OCI-LY1 (cell line): Measurements from ENCODE around the gene HIPK1.

Experiments used
- H2AFZ ChIP-seq: fragments of 200-600 bp; sonication (generic), shearing (Covaris generic); 2 replicates; pipeline ENCODE4 v1.6.0; 2014; ENCODE audit warnings: antibody characterized with exemption, mild to moderate bottlenecking, low read length
- H3F3A ChIP-seq: fragments of 200-600 bp; sonication (generic), shearing (Covaris generic); 2 replicates; pipeline ENCODE4 v1.6.0; 2014; ENCODE audit warnings: mild to moderate bottlenecking, antibody characterized with exemption, low read length, moderate library complexity; ENCODE audit not compliant: insufficient read depth
- H3K27ac ChIP-seq: fragments of 200-600 bp; sonication (generic); 2 replicates; pipeline ENCODE4 v1.5.1; 2014; ENCODE audit warnings: low read length, mixed run types, mild to moderate bottlenecking, low read depth; ENCODE audit not compliant: poor library complexity, severe bottlenecking
- H3K27me3 ChIP-seq: fragments of 200-600 bp; sonication (generic); 2 replicates; pipeline ENCODE4 v1.6.0; 2014; ENCODE audit warnings: antibody characterized with exemption, mild to moderate bottlenecking, low read length, moderate library complexity; ENCODE audit not compliant: insufficient read depth
- H3K36me3 ChIP-seq: fragments of 200-600 bp; sonication (generic); 2 replicates; pipeline ENCODE4 v1.6.1; 2014; ENCODE audit warnings: mild to moderate bottlenecking, antibody characterized with exemption, low read length, moderate library complexity, mixed read lengths; ENCODE audit not compliant: insufficient read depth
- H3K4me1 ChIP-seq: fragments of 200-600 bp; sonication (generic); 2 replicates; pipeline ENCODE4 v1.5.1; 2014; ENCODE audit warnings: mild to moderate bottlenecking, low read length, moderate library complexity; ENCODE audit not compliant: insufficient read depth, severe bottlenecking
- H3K4me2 ChIP-seq: fragments of 200-600 bp; sonication (generic), shearing (Covaris generic); 2 replicates; pipeline ENCODE4 v1.6.1; 2014; ENCODE audit warnings: low read length
- H3K4me3 ChIP-seq: fragments of 200-600 bp; sonication (generic); 2 replicates; pipeline ENCODE4 v1.5.1; 2014; ENCODE audit warnings: low read length, low read depth, mild to moderate bottlenecking, mixed read lengths; ENCODE audit not compliant: poor library complexity, severe bottlenecking
- H3K79me2 ChIP-seq: fragments of 200-600 bp; shearing (Covaris generic); 2 replicates; pipeline ENCODE4 v1.6.1; 2016; ENCODE audit warnings: mixed run types, low read length, mixed read lengths; ENCODE audit not compliant: insufficient read depth
- H3K9ac ChIP-seq: fragments of 200-600 bp; sonication (generic), shearing (Covaris generic); 2 replicates; pipeline ENCODE4 v1.6.1; 2014; ENCODE audit warnings: mild to moderate bottlenecking, low read length, mixed read lengths
- H3K9me2 ChIP-seq: fragments of 200-600 bp; sonication (generic), shearing (Covaris generic); 2 replicates; pipeline ENCODE4 v1.6.1; 2014; ENCODE audit warnings: low read depth, mild to moderate bottlenecking, low read length, mixed read lengths
- H3K9me3 ChIP-seq: fragments of 200-600 bp; shearing (Covaris generic); 2 replicates; pipeline ENCODE4 v1.6.1; 2014; ENCODE audit warnings: low read length, mixed read lengths
- H4K20me1 ChIP-seq: fragments of 200-600 bp; sonication (generic), shearing (Covaris generic); 2 replicates; pipeline ENCODE4 v1.6.0; 2016; ENCODE audit warnings: mild to moderate bottlenecking, low read length; ENCODE audit not compliant: insufficient read depth
- CTCF ChIP-seq: fragments of 200-600 bp; sonication (generic), shearing (Covaris generic); IDR thresholded peaks from 2 replicates; pipeline ENCODE4 v1.5.1; 2017; ENCODE audit warnings: mild to moderate bottlenecking, antibody characterized with exemption, low read length, moderate library complexity, mixed read lengths
- EZH2 ChIP-seq: fragments of 200-600 bp; sonication (generic), shearing (Covaris generic); IDR thresholded peaks from 2 replicates; pipeline ENCODE4 v1.8.0; 2017; ENCODE audit warnings: borderline replicate concordance, mixed run types, mild to moderate bottlenecking, antibody characterized with exemption, low read length, moderate library complexity, mixed read lengths

The HIPK1 gene

GRCh38 chr1:113930499-113931161 is 1.5 kb downstream of the HIPK1 start:
- TF ChIP-seq CTCF, result no peak
- TF ChIP-seq EZH2, result no peak
- peaks cover 57% of the 10 kb centered on the region for H3K4me1 ChIP-seq
- H3K36me3 ChIP-seq, result peaks cover 5% of the 10 kb centered on the region; the same call in 1 of the 2 replicates
- no peaks in the 10 kb centered on the region for H3F3A ChIP-seq
- H3K4me3 ChIP-seq, result peak overlapping the region; percentile 99
- peak overlapping the region; percentile 92 for H3K9ac ChIP-seq
- no peak overlapping the region for H2AFZ ChIP-seq
- no peaks in the 10 kb centered on the region for H4K20me1 ChIP-seq
- H3K27me3 ChIP-seq, result no peaks in the 10 kb centered on the region
- peak overlapping the region; percentile 98 for H3K4me2 ChIP-seq
- H3K79me2 ChIP-seq, result peaks cover 56% of the 10 kb centered on the region
- H3K9me2 ChIP-seq, result no peaks in the 10 kb centered on the region
- no peaks in the 10 kb centered on the region for H3K9me3 ChIP-seq
- peak overlapping the region; percentile 88 for H3K27ac ChIP-seq

DNA sequence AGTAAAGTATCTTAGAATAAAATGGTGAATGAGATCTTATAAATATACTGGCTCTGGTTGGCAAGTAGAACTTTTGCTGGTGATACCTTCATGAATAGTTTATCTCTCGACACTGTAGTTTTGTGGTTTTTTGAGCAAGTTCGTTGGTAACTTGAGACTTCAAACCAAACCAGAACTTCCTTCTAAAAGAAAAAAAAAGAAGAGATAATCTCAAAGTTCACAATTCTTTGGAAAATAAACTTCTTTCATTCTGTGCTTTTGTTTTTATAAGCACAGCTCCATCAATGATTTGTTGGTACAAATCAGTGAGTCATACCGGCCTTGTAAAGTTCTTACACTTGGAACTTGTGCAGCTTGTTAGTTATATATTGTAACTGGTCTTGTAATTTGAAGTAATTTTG is 2.3 kb downstream of the HIPK1 start:
- Histone ChIP-seq H3K36me3 (peaks cover 5% of the 10 kb centered on the region; the same call in 1 of the 2 replicates), H3K79me2 (peaks cover 64% of the 10 kb centered on the region), H2AFZ (no peak overlapping the region), H3K9me2 (no peaks in the 10 kb centered on the region), H3K4me1 (peaks cover 65% of the 10 kb centered on the region), H3K27ac (peak overlapping the region; percentile 88), H3K9ac (peak overlapping the region; percentile 92), H3K27me3 (no peaks in the 10 kb centered on the region), H3K9me3 (no peaks in the 10 kb centered on the region), H3F3A (no peaks in the 10 kb centered on the region), H3K4me2 (peak overlapping the region; percentile 98), H4K20me1 (no peaks in the 10 kb centered on the region), H3K4me3 (peak overlapping the region; percentile 99)
- no peak for TF ChIP-seq CTCF
- no peak for TF ChIP-seq EZH2

DNA sequence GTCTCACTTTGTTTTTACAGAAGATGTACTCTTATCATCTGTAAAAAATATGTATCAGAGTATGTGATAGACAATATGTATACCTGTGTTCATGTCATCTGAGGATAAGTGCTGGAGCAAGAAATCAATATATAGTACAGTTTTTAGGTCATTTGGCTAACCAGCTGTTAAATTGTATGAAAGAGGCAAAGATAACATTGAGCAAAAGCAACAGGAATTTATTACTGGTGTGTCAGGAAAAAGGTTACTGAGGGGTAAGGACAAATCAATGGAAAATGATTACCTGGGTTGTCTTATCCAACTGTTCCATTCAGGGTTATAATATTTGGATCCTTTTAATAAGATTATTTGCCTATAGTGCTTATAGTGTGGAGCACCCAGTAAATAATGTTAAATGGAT is 4.9 kb downstream of the HIPK1 start:
- no peaks in the 10 kb centered on the region for H3K27me3 ChIP-seq
- H4K20me1 ChIP-seq, result no peaks in the 10 kb centered on the region
- no peak for TF ChIP-seq CTCF
- no peak for TF ChIP-seq EZH2

More for the DNA sequence above, 4.9 kb downstream of the HIPK1 start:
- no peak overlapping the region for H3K9ac ChIP-seq
- peaks cover 90% of the 10 kb centered on the region for H3K79me2 ChIP-seq
- H2AFZ ChIP-seq, result no peak overlapping the region
- H3K4me3 ChIP-seq, result no peak overlapping the region
- no peaks in the 10 kb centered on the region for H3K9me3 ChIP-seq
- H3K4me2 ChIP-seq, result no peak overlapping the region
- no peaks in the 10 kb centered on the region for H3F3A ChIP-seq
- peaks cover 77% of the 10 kb centered on the region for H3K4me1 ChIP-seq
- H3K36me3 ChIP-seq, result peaks cover 5% of the 10 kb centered on the region; the same call in 1 of the 2 replicates
- peak overlapping the region; percentile 88 for H3K27ac ChIP-seq
- no peaks in the 10 kb centered on the region for H3K9me2 ChIP-seq
